Endothelial cell of umbilical vein (primary cell): ENCODE measurements around the gene CYP2D6. TPM values are rescaled to one million over a fixed set of nuclear protein-coding genes. Genes with fewer than 3 reads are reported as not detected.

ENCODE experiments used
- BruUV-seq: library from RNA; stranded (reverse); fragments of 400-500 nt; replicated peaks from 2 replicates; lab custom pipeline; 2021; lab: Mats Ljungman, UMichigan
- CTCF ChIA-PET: fragments of 300-600, 350-600 bp; sonication (Branson Sonifier 250); formaldehyde crosslinking; loops from one replicate; lab custom pipeline; 2021; ENCODE audit warnings: antibody characterized with exemption, inconsistent platforms; lab: Charles Lee
- POLR2A ChIA-PET: fragments of 300-600, 350-600 bp; sonication (Branson Sonifier 250); formaldehyde crosslinking; loops from one replicate; lab custom pipeline; 2021; ENCODE audit warnings: antibody characterized with exemption, inconsistent platforms; lab: Charles Lee
- DNase-seq: peaks from one replicate; pipeline ENCODE4 v3.0.0-alpha.2; 2011; ENCODE audit warnings: low read depth, low spot score
- FAIRE-seq: peaks from 2 replicates; lab custom pipeline; 2011; peaks lifted over from hg19 to GRCh38; lab: Jason Lieb, UNC
- H2AFZ ChIP-seq: 2 replicates; pipeline ENCODE4 v1.6.0; 2012; ENCODE audit warnings: low read depth, low read length, control low read depth, inconsistent platforms
- H3K27ac ChIP-seq: 2 replicates; pipeline ENCODE4 v1.5.1; 2011; ENCODE audit warnings: low read depth, mild to moderate bottlenecking, control low read depth, low read length, moderate library complexity; ENCODE audit not compliant: insufficient read depth
- H3K27me3 ChIP-seq, 2 experiments: 2 replicates each; pipeline versions ENCODE4 v1.6.0 to v1.6.1; 2011; ENCODE audit warnings: low read length in 2 of 2, mixed read lengths in 1 of 2; ENCODE audit not compliant: control insufficient read depth in 2 of 2, insufficient read depth in 2 of 2
- H3K36me3 ChIP-seq, 2 experiments: 2 replicates in 1 of 2; 3 replicates in 1 of 2; pipeline ENCODE4 v1.5.1; 2011; ENCODE audit warnings: low read length in 2 of 2, mild to moderate bottlenecking in 1 of 2, moderate library complexity in 1 of 2; ENCODE audit not compliant: control insufficient read depth in 2 of 2, insufficient read depth in 2 of 2; ENCODE audit errors: extremely low read depth in 1 of 2
- H3K4me1 ChIP-seq: 3 replicates; pipeline ENCODE4 v1.5.1; 2011; ENCODE audit warnings: mild to moderate bottlenecking, low read length; ENCODE audit not compliant: control insufficient read depth, insufficient read depth; ENCODE audit errors: extremely low read depth
- H3K4me2 ChIP-seq: 2 replicates; pipeline ENCODE4 v1.6.1; 2011; ENCODE audit warnings: low read length, control low read depth, mixed read lengths; ENCODE audit not compliant: insufficient read depth
- H3K4me3 ChIP-seq, 3 experiments: fragments of 200-600 bp in 1 of 3; sonication (generic), shearing (Covaris generic) in 1 of 3; replicated peaks in 1 of 3; 2 replicates each; pipeline ENCODE4 v1.5.1; 2011 to 2016; ENCODE audit warnings: control low read depth in 3 of 3, low read length in 3 of 3, mild to moderate bottlenecking in 2 of 3, inconsistent platforms in 1 of 3, low read depth in 1 of 3, moderate library complexity in 1 of 3; ENCODE audit not compliant: insufficient read depth in 1 of 3
- H3K79me2 ChIP-seq: 2 replicates; pipeline ENCODE4 v1.6.0; 2012; ENCODE audit warnings: low read length, inconsistent platforms; ENCODE audit not compliant: control insufficient read depth, insufficient read depth
- H3K9ac ChIP-seq: replicated peaks from 2 replicates; pipeline ENCODE3; 2011; ENCODE audit warnings: low read length, control low read depth; ENCODE audit not compliant: insufficient read depth; ENCODE audit errors: extremely low read depth
- H3K9me1 ChIP-seq: replicated peaks from 3 replicates; pipeline ENCODE4 v1.6.0; 2011; ENCODE audit warnings: mild to moderate bottlenecking, low read length; ENCODE audit not compliant: control insufficient read depth, insufficient read depth; ENCODE audit errors: extremely low read depth
- H3K9me3 ChIP-seq: replicated peaks from 2 replicates; pipeline ENCODE4 v1.5.1; 2012; ENCODE audit warnings: low read length, inconsistent platforms; ENCODE audit not compliant: control insufficient read depth, insufficient read depth
- H4K20me1 ChIP-seq: replicated peaks from 2 replicates; pipeline ENCODE3; 2011; ENCODE audit warnings: mild to moderate bottlenecking, low read length; ENCODE audit not compliant: control insufficient read depth, insufficient read depth; ENCODE audit errors: extremely low read depth
- CTCF ChIP-seq, 2 donors: IDR thresholded peaks; 1 replicate in 1 of 2; 2 replicates in 1 of 2; pipeline ENCODE4 v1.5.1; 2011; ENCODE audit warnings: low read length in 2 of 2, mild to moderate bottlenecking in 2 of 2, moderate library complexity in 2 of 2, control low read depth in 1 of 2, inconsistent platforms in 1 of 2, low read depth in 1 of 2; ENCODE audit not compliant: insufficient read depth in 1 of 2; ENCODE audit errors: extremely low read depth in 1 of 2
- EZH2 ChIP-seq: IDR thresholded peaks from 2 replicates; pipeline ENCODE4 v1.6.1; 2012; ENCODE audit warnings: borderline replicate concordance, low read depth, mild to moderate bottlenecking, moderate library complexity, low read length, inconsistent platforms; ENCODE audit not compliant: severe bottlenecking
- FOS ChIP-seq: IDR thresholded peaks from 2 replicates; pipeline ENCODE4 v1.6.1; 2011; ENCODE audit warnings: mild to moderate bottlenecking, low read length, moderate library complexity, borderline replicate concordance; ENCODE audit not compliant: insufficient read depth
- GATA2 ChIP-seq: IDR thresholded peaks from 2 replicates; pipeline ENCODE4 v1.7.0; 2011; ENCODE audit warnings: low read depth, mild to moderate bottlenecking, moderate library complexity, mixed read lengths, low read length; ENCODE audit not compliant: insufficient read length, insufficient read depth
- JUN ChIP-seq: IDR thresholded peaks from 2 replicates; pipeline ENCODE4 v1.6.1; 2011; ENCODE audit warnings: borderline replicate concordance, low read depth; ENCODE audit not compliant: insufficient read length, insufficient read depth
- MAX ChIP-seq: IDR thresholded peaks from 2 replicates; pipeline ENCODE4 v1.6.1; 2011; ENCODE audit not compliant: insufficient read depth, insufficient read length
- MYC ChIP-seq: IDR thresholded peaks from one replicate; pipeline ENCODE4 v1.6.1; 2011; ENCODE audit warnings: mild to moderate bottlenecking, low read depth, low read length
- POLR2A ChIP-seq: IDR thresholded peaks from 2 replicates; pipeline ENCODE4 v1.6.1; 2012; ENCODE audit warnings: low read depth, mild to moderate bottlenecking, control low read depth, low read length
- dilution Hi-C: fragments of 300-500 bp; cut with MboI; formaldehyde crosslinking; loops from one replicate; pipeline ENCODE4 v1.15.0; 2019; ENCODE audit warnings: low sequenced_read_pairs; ENCODE audit not compliant: extremely low pct_ligation_motif_present
- intact Hi-C: fragments of 100-400 bp; cut with micrococcal nuclease; formaldehyde crosslinking; loops from one replicate; pipeline ENCODE4 v1.10.0; 2022
- polyA plus RNA-seq, 4 experiments: library from polyadenylated mRNA; depleted of rRNA in 3 of 4; stranded (reverse) in 3 of 4; unstranded in 1 of 4; fragments of >200 nt; gene quantifications; 2 replicates each; pipeline versions ENCODE4 v1.2.1 to v1.2.3, GENCODE V29; 2011 to 2012; ENCODE audit warnings: missing spikeins in 1 of 4
- total RNA-seq: library from RNA; stranded (reverse); gene quantifications from 2 replicates; pipeline ENCODE4 v1.2.3, GENCODE V29; 2021

The CYP2D6 gene
- total and polyA plus RNA-seq, 2 donors (not counting 3 experiments of a cell fraction or from before 2014, with no cell fraction given), result 0.25 to 0.91 TPM

- no peak for FAIRE-seq
- Histone ChIP-seq H3K4me2 (no peak overlapping the region), H3K9me1 (no peaks in the 10 kb centered on the region), H3K27me3 (no peaks in the 10 kb centered on the region), H3K79me2 (peaks cover 13% of the 10 kb centered on the region), H4K20me1 (no peaks in the 10 kb centered on the region), H3K9me3 (no peaks in the 10 kb centered on the region), H2AFZ (no peak overlapping the region), H3K4me3 (no peak overlapping the region), H3K36me3 (peaks cover 16 to 19% of the 10 kb centered on the region in 2 experiments), H3K27ac (no peak overlapping the region), H3K4me1 (peaks cover 12% of the 10 kb centered on the region), H3K9ac (no peak overlapping the region)
- BruUV-seq, result no TSS peak
- TF ChIP-seq JUN (no peak), MAX (no peak), CTCF (IDR thresholded peaks at IDR 0.05; ENCODE audit: extremely low read depth in 1 of 2, insufficient read depth in 1 of 2, low read depth in 1 of 2, low read length in 2 of 2) (no peak)
- intact Hi-C loops, result no loop called here
- ChIA-PET CTCF (no interaction called here), POLR2A (no interaction called here)
- no peak for DNase-seq
- dilution Hi-C loops, result no loop called here
Measured at GRCh38 chr22:42083119-42083518, 47.5 kb downstream of the CYP2D6 start.

- Histone ChIP-seq H3K9ac (peak overlapping the region; percentile 91), H4K20me1 (no peaks in the 10 kb centered on the region), H3K9me3 (no peaks in the 10 kb centered on the region), H3K79me2 (peaks cover 11% of the 10 kb centered on the region), H3K4me1 (peaks cover 12% of the 10 kb centered on the region), H3K9me1 (no peaks in the 10 kb centered on the region), H3K27me3 (no peaks in the 10 kb centered on the region), H3K4me3 (peak overlapping the region; percentile 59 to 96 (median 79)), H3K27ac (peak overlapping the region; percentile 84), H2AFZ (peak overlapping the region; percentile 49), H3K36me3 (peaks cover 12 to 25% of the 10 kb centered on the region in 2 experiments), H3K4me2 (peak overlapping the region; percentile 90)
- FAIRE-seq, result no peak
- TSS peak; percentile 8 for BruUV-seq
- peak; percentile 68 for DNase-seq
- no peak for TF ChIP-seq EZH2
- no peak for TF ChIP-seq POLR2A
- TF ChIP-seq MAX, result no peak
- TF ChIP-seq GATA2, result no peak
- TF ChIP-seq CTCF (IDR thresholded peaks at IDR 0.05; ENCODE audit: extremely low read depth in 1 of 2, insufficient read depth in 1 of 2, low read depth in 1 of 2, low read length in 2 of 2), result no peak
- no peak for TF ChIP-seq MYC
- TF ChIP-seq FOS, result no peak
- ChIA-PET POLR2A (interaction anchor here (0.5 to 1.5 kb wide), 2 partner anchors 8 to 10 kb away, joined by 3 to 5 read pairs; partner anchors contain the start of gene NDUFA6), CTCF (interaction anchor here (0.9 to 3.0 kb wide), 4 partner anchors 11 to 383 kb away, joined by 3 to 26 read pairs (median 4); partner anchors contain the start of gene NDUFA6)
- dilution Hi-C loops, result no loop called here
- intact Hi-C loops, result loop anchor here (1.0 kb wide), 1 partner anchor 10 kb away; the partner anchor contains the start of gene NDUFA6
Measured at GRCh38 chr22:42080287-42080686, 50.3 kb downstream of the CYP2D6 start.
